ENCODE data around the gene EYA4. TPM values are rescaled to one million over a fixed set of nuclear protein-coding genes. Genes with fewer than 3 reads are reported as not detected.

The EYA4 gene
- total and polyA plus RNA-seq, 2 donors (not counting 3 experiments of a cell fraction or from before 2014, with no cell fraction given) = not detected

DNA sequence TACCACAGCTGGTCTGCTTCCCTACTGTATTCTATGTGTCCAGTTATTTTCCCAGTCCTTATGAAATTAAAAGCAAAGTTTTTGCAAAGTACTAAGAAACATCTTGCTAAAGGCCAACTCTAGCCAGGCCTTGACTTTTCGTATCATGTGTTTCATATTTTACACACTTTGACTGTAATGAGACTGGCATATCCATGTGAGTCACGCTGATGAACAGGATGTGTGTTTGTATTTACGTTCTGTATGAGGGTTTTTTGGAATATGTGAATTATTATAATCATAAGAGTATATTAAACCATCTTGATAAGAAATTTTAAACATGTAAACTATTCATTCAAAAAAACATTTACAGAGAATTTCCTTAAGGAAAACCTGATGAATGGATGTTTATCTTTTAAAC lies 59.7 kb downstream of the EYA4 start:
- no peak overlapping the region for H3K27ac ChIP-seq (ENCODE audit: insufficient read depth, low read depth, low read length)
- H3K79me2 ChIP-seq (ENCODE audit: control insufficient read depth, insufficient read depth, low read length) = no peaks in the 10 kb centered on the region
- CTCF ChIA-PET = no interaction called here
- DNase-seq (ENCODE audit: low read depth, low spot score) (peak; percentile 57), FAIRE-seq (peak; percentile 59)
- TF ChIP-seq JUN (IDR thresholded peaks at IDR 0.05; ENCODE audit: borderline replicate concordance, insufficient read depth, insufficient read length, low read depth) = no peak
- no peak for TF ChIP-seq GATA2 (IDR thresholded peaks at IDR 0.05; ENCODE audit: insufficient read depth, insufficient read length, low read depth, low read length)
- no peak for TF ChIP-seq EZH2 (IDR thresholded peaks at IDR 0.05; ENCODE audit: borderline replicate concordance, low read depth, low read length, severe bottlenecking)
- TF ChIP-seq, protein P1, sequence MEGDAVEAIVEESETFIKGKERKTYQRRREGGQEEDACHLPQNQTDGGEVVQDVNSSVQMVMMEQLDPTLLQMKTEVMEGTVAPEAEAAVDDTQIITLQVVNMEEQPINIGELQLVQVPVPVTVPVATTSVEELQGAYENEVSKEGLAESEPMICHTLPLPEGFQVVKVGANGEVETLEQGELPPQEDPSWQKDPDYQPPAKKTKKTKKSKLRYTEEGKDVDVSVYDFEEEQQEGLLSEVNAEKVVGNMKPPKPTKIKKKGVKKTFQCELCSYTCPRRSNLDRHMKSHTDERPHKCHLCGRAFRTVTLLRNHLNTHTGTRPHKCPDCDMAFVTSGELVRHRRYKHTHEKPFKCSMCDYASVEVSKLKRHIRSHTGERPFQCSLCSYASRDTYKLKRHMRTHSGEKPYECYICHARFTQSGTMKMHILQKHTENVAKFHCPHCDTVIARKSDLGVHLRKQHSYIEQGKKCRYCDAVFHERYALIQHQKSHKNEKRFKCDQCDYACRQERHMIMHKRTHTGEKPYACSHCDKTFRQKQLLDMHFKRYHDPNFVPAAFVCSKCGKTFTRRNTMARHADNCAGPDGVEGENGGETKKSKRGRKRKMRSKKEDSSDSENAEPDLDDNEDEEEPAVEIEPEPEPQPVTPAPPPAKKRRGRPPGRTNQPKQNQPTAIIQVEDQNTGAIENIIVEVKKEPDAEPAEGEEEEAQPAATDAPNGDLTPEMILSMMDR (IDR thresholded peaks at IDR 0.05; ENCODE audit: extremely low read depth in 1 of 2, insufficient read depth in 1 of 2, low read depth in 1 of 2, low read length in 2 of 2) = no peak
- no peak for TF ChIP-seq POLR2A (IDR thresholded peaks at IDR 0.05; ENCODE audit: low read depth, low read length)
- TF ChIP-seq, protein P2, sequence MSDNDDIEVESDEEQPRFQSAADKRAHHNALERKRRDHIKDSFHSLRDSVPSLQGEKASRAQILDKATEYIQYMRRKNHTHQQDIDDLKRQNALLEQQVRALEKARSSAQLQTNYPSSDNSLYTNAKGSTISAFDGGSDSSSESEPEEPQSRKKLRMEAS (IDR thresholded peaks at IDR 0.05; ENCODE audit: insufficient read depth, insufficient read length) = no peak
- no peak for TF ChIP-seq POLR2AphosphoS5 (IDR thresholded peaks at IDR 0.05; ENCODE audit: insufficient read depth, low read depth, low read length)
- TF ChIP-seq MYC (IDR thresholded peaks at IDR 0.05; ENCODE audit: low read depth, low read length) = no peak
- TF ChIP-seq FOS (IDR thresholded peaks at IDR 0.05; ENCODE audit: borderline replicate concordance, insufficient read depth, low read length) = no peak
- dilution Hi-C loops (cut with MboI; ENCODE audit: extremely low pct_ligation_motif_present, low sequenced_read_pairs) = no loop called here
- H3K4me3 ChIP-seq (replicated peaks in 1 of 3; ENCODE audit: insufficient read depth in 1 of 3, low read depth in 1 of 3, low read length in 3 of 3) = no peak overlapping the region
- H3K9ac ChIP-seq (replicated peaks; ENCODE audit: extremely low read depth, insufficient read depth, low read length) = no peak overlapping the region
- no TSS peak for BruUV-seq (replicated peaks)
- H4K20me1 ChIP-seq (replicated peaks; ENCODE audit: control insufficient read depth, extremely low read depth, insufficient read depth, low read length) = no peaks in the 10 kb centered on the region
- no peaks in the 10 kb centered on the region for H3K9me3 ChIP-seq (replicated peaks; ENCODE audit: control insufficient read depth, insufficient read depth, low read length)
- no peaks in the 10 kb centered on the region for H3K36me3 ChIP-seq (ENCODE audit: control insufficient read depth in 2 of 2, extremely low read depth in 1 of 2, insufficient read depth in 2 of 2, low read length in 2 of 2)
- intact Hi-C loops (cut with micrococcal nuclease) = no loop called here
- no peaks in the 10 kb centered on the region for H3K4me1 ChIP-seq (ENCODE audit: control insufficient read depth, extremely low read depth, insufficient read depth, low read length)
- no peaks in the 10 kb centered on the region for H3K27me3 ChIP-seq (ENCODE audit: control insufficient read depth in 2 of 2, insufficient read depth in 2 of 2, low read length in 2 of 2)
- no peak overlapping the region for H3K4me2 ChIP-seq (ENCODE audit: insufficient read depth, low read length)
- no peaks in the 10 kb centered on the region for H3K9me1 ChIP-seq (replicated peaks; ENCODE audit: control insufficient read depth, extremely low read depth, insufficient read depth, low read length)
- POLR2A ChIA-PET = no interaction called here
- H2AFZ ChIP-seq (ENCODE audit: low read depth, low read length) = no peak overlapping the region
